Activated CD8-positive, alpha-beta T cell treated with anti-CD3 and anti-CD28 coated beads for 36 hours (primary cell): ENCODE results near the gene BMF. TPM values are rescaled to one million over a fixed set of nuclear protein-coding genes. Genes with fewer than 3 reads are reported as not detected.

Experiments used
- ATAC-seq: fragments of 200-7000 bp; cut with Tn5 transposase; one replicate; pipeline ENCODE4 v1.10.0; 2021; ENCODE audit warnings: mild to moderate bottlenecking, moderate library complexity
- CTCF ChIA-PET: fragments of 350-600 bp; sonication (Branson Sonifier 250); formaldehyde crosslinking; loops from one replicate; lab custom pipeline; 2021; ENCODE audit warnings: antibody characterized with exemption; lab: Charles Lee
- POLR2A ChIA-PET: fragments of 350-600 bp; sonication (Branson Sonifier 250); formaldehyde crosslinking; loops from one replicate; lab custom pipeline; 2021; ENCODE audit warnings: antibody characterized with exemption; lab: Charles Lee
- DNase-seq: peaks from one replicate; pipeline ENCODE4 v3.0.0-alpha.2; 2020
- H3K27ac Mint-ChIP-seq: one replicate; pipeline ENCODE4 v1.8.0; 2021; ENCODE audit warnings: mild to moderate bottlenecking, mixed read lengths
- H3K27me3 Mint-ChIP-seq: one replicate; pipeline ENCODE4 v1.8.0; 2021; ENCODE audit warnings: mixed read lengths
- H3K36me3 Mint-ChIP-seq: one replicate; pipeline ENCODE4 v1.8.0; 2021; ENCODE audit warnings: low read depth, mixed read lengths
- H3K4me1 Mint-ChIP-seq: one replicate; pipeline ENCODE4 v1.8.0; 2021; ENCODE audit warnings: low read depth, mixed read lengths
- H3K4me3 Mint-ChIP-seq: one replicate; pipeline ENCODE4 v1.8.0; 2021; ENCODE audit warnings: mild to moderate bottlenecking, moderate library complexity, mixed read lengths
- H3K9me3 Mint-ChIP-seq: one replicate; pipeline ENCODE4 v1.8.0; 2021; ENCODE audit warnings: mixed read lengths
- CTCF ChIP-seq: fragments of 200-600 bp; IDR thresholded peaks from one replicate; pipeline ENCODE4 v1.8.0; 2022; ENCODE audit warnings: antibody characterized with exemption, mild to moderate bottlenecking
- intact Hi-C: fragments of 100-400 bp; cut with micrococcal nuclease; formaldehyde crosslinking; loops from one replicate; pipeline ENCODE4 v1.10.0; 2022
- total RNA-seq, 2 experiments: library from RNA; stranded (reverse); gene quantifications; one replicate each; pipeline ENCODE4 v1.2.3, GENCODE V29; 2021

The BMF gene
- total RNA-seq, 2 experiments from 2014 or later = 4.2 to 4.3 TPM

GRCh38 chr15:40092256-40092978 lies 16.3 kb downstream of the BMF start:
- Mint-ChIP-seq H3K4me1 (peaks cover 27% of the 10 kb centered on the region), H3K36me3 (no peaks in the 10 kb centered on the region), H3K9me3 (no peaks in the 10 kb centered on the region), H3K27ac (no peak overlapping the region), H3K27me3 (no peaks in the 10 kb centered on the region), H3K4me3 (no peak overlapping the region)
- POLR2A ChIA-PET = interaction anchor here (1.9 kb wide), 1 partner anchor 26 kb away, joined by 6 read pairs; no protein-coding TSS in a partner anchor
- no peak for TF ChIP-seq CTCF
- no peak for DNase-seq
- CTCF ChIA-PET = interaction anchor here (1.5 to 14.9 kb wide), 2 partner anchors 14 to 218 kb away, joined by 3 to 176 read pairs; partner anchors contain the start of gene BMF
- ATAC-seq = no peak
- intact Hi-C loops = no loop called here

- ATAC-seq (no peak), DNase-seq (no peak)
- no peaks in the 10 kb centered on the region for H3K36me3 Mint-ChIP-seq
- H3K4me1 Mint-ChIP-seq = peaks cover 22% of the 10 kb centered on the region
- H3K27me3 Mint-ChIP-seq = no peaks in the 10 kb centered on the region
- CTCF ChIA-PET = interaction anchor here (1.5 to 14.9 kb wide), 2 partner anchors 14 to 218 kb away, joined by 3 to 176 read pairs; partner anchors contain the start of gene BMF
- intact Hi-C loops = no loop called here
- POLR2A ChIA-PET = interaction anchor here (1.9 kb wide), 1 partner anchor 26 kb away, joined by 6 read pairs; no protein-coding TSS in a partner anchor
- no peak overlapping the region for H3K27ac Mint-ChIP-seq
- TF ChIP-seq CTCF = no peak
- H3K9me3 Mint-ChIP-seq = no peaks in the 10 kb centered on the region
- no peak overlapping the region for H3K4me3 Mint-ChIP-seq
Measured at GRCh38 chr15:40091861-40092255, 16.8 kb downstream of the BMF start.

- DNase-seq (no peak), ATAC-seq (no peak)
- Mint-ChIP-seq H3K36me3 (no peaks in the 10 kb centered on the region), H3K9me3 (no peaks in the 10 kb centered on the region), H3K4me1 (peaks cover 12% of the 10 kb centered on the region), H3K4me3 (no peak overlapping the region), H3K27ac (no peak overlapping the region), H3K27me3 (peaks cover 2% of the 10 kb centered on the region)
- no peak for TF ChIP-seq CTCF
- POLR2A ChIA-PET = interaction anchor here (1.0 kb wide), 1 partner anchor 44 kb away, joined by 3 read pairs; no protein-coding TSS in a partner anchor
- CTCF ChIA-PET = interaction anchor here (14.9 kb wide), 1 partner anchor 15 kb away, joined by 176 read pairs; the partner anchor contains the start of gene BMF
- intact Hi-C loops = no loop called here
Measured at GRCh38 chr15:40090774-40091455, 17.8 kb downstream of the BMF start.

GRCh38 chr15:40088929-40089755 lies 19.5 kb downstream of the BMF start:
- no peaks in the 10 kb centered on the region for H3K36me3 Mint-ChIP-seq
- intact Hi-C loops = no loop called here
- ChIA-PET CTCF (interaction anchor here (14.9 kb wide), 1 partner anchor 17 kb away, joined by 176 read pairs; the partner anchor contains the start of gene BMF), POLR2A (interaction anchor here (1.2 kb wide), 1 partner anchor 14 kb away, joined by 3 read pairs; no protein-coding TSS in a partner anchor)
- no peak overlapping the region for H3K27ac Mint-ChIP-seq
- H3K4me3 Mint-ChIP-seq = no peak overlapping the region
- ATAC-seq (no peak), DNase-seq (no peak)
- H3K4me1 Mint-ChIP-seq = peaks cover 9% of the 10 kb centered on the region
- H3K9me3 Mint-ChIP-seq = no peaks in the 10 kb centered on the region
- no peak for TF ChIP-seq CTCF
- peaks cover 6% of the 10 kb centered on the region for H3K27me3 Mint-ChIP-seq
